ENCODE measurements around the gene GALNT16.
"Not testable (repeated sequence)": the region's sequence is repeated elsewhere in the genome, so short reads cannot be mapped to it uniquely, and the experiment has no call there.

GALNT16 gene

DNA sequence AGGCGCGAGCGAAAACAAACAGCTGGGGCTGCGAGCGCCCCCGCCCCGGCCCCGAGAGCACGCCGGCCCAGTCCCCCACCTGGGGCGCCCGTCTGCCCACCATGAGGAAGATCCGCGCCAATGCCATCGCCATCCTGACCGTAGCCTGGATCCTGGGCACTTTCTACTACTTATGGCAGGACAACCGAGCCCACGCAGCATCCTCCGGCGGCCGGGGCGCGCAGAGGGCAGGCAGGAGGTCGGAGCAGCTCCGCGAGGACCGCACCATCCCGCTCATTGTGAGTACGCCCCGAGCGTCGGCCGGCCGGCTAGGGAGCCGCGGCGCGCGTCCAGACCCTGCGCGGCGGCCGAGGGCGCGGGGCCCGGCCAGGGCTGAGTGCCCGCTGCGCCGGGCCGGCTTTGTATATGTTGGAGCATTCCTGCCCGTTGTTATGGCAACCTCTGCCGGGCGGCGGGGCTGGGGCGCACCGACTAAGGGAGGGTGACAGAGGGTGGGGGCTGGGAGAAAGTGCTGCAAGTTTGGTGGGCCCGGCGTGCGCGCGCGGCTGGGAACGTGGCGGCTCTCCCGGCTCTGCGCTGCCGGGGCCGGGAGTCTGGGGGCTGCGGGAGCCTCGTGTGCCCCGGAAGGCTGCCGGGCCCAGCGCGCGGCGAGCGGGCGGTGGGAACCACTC lies 367 bp downstream of the GALNT16 start:
- FAIRE-seq = no peak

DNA sequence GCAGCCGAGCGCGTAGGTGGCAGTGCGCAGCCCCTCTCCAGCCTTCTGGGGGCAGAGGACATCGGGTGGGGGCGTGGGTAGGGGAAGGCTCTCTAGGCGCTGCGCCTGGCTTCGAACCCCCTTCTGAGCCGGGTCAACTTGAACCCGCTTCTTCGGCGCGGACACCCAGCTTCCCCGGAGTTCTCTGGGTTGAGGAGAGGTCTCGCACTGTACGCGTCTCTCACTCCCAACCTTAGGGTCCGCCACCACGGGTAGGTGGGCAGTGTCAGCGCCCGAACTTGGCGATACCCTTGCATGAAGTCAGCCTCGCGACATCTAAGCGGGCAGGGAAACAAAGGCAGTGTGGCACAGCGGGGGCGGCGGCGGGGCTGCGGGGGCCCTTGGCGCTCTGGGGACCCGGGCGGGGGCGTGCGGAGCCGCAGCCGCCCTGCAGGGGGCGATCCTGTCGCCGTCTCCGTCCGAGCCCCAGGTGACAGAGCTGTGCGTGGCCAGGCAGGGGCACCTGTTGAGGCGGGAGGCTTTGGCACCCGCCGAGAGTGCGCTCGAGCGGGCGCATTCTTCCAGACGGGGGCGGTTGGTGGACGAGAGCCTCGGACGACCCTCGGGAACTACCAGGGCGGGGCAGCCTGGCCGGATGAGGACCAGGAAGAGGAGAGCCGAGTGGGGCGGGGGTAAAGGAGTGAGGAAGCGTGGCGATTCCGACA lies 1.1 kb downstream of the GALNT16 start:
- no peak for FAIRE-seq

DNA sequence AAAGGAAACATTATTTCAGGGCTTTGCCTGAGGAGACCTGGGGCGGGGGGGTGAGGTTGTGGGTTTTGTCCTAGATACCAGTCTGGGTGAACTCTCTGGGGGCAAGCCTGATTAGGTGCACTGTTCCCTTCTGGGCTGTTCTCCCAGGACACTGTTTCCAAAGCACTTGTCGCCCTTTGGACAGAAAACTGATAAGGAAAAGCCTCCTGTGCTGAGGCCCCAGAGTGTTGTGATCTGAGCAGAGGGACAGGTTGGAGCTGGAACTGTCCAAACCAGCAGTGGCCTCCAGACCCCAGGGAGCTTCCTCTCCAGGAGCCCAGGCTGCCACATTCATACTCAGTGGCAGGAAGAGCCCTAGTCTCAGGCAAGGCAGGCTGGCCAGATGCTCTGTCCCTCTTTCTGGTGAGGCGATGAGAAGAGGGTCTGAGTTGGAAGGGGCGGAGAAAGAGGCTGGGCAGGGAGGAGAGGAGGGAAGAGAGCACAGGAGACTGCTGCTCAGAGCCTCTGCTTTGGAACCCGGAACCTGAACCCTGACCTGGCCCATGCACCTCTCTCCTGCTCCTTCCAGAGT lies 1.9 kb downstream of the GALNT16 start:
- FAIRE-seq = no peak

DNA sequence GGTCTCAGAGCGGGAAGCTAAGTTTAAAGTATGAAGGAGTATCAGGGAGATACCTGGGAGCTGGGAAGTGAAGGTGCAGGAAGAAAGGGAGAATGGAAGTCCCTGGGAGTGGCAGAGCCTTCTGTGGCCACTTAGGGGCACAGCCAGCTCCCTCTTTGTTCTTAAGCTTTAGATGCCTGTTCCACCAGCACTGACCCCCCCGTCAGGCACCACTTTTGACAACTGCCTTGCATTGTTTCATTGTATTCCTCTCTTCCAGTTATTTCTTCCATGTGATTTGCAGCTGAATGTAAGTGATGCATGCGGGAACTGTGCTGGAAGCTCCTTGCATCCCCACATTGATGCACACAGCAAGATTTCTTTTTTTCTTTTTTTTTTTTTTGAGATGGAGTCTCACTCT lies 2.6 kb downstream of the GALNT16 start:
- FAIRE-seq = no peak

DNA sequence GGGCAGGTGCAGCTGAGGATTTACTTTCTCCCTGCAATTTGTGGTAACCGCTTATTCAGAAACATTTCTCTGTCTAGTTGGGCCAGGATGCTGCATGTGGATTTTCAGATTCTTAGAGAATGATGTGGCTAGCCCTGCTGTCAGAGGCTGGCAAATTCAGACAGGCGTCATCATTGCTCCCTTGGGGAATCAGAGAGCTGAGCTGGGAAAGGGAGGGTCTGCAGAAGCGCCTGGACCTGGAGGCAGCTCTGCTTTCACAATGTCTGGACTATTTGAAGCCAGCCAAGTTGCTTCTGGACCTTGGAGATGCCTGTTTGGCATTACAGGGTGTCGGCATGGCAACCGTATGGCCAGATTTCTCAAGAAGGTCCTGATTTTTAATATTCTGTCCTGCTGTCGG lies 3.4 kb downstream of the GALNT16 start:
- FAIRE-seq = no peak

DNA sequence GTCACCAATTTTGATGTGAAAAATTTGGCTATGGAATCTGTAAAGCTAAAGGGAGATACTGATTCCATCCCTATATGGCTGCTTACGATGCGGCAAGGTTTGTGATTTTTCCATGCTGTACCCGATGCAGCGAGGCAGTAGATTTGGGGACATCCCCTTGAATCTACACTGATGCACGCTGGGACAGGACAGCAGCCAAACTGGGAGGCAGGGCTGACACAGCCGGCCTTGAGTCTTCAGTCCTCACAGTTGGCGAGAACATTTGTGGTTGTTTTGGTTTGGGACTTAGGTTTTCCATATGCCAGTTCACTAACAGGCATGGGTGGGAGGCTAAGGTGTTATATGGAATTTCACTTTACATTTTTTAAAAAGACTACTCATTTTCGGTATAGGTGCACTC lies 3.8 kb downstream of the GALNT16 start:
- FAIRE-seq = no peak

DNA sequence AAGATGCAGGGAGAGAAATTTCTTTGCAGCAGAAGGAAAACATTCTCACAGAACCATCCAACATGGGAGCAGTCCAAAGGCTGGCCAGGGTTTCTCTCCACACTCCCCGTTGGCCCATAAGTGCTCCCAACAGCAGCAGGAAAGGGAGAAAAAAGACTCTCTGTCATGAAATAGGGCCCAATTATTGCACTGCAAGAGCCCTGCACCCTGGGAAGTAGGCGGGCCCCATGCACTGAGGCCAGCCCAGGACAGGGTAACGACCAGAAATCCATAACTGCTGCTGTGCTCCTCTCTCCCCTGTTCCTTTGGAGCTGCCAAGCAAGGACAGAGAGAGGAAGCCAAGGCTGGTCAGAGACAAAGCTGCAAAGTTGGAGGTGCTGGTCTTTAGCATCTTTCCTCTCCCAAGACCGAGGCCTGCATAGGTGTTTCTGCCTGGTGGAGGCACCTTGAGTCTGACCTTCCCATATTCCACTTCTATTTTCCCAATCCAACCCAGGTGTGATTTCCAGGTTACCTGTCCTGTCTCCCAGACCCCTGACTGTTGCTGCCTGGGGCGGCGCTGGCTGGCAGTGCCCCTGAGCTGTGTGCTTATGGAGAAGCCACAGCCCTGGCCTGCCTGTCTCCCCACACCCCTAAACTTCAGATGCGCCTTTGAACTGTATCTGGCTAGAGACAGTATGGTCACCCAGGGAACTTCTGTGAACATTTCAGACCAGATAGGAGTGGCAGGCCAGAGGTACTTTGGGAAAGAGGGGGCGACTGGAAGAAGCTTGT lies 6.8 kb downstream of the GALNT16 start:
- FAIRE-seq = no peak

DNA sequence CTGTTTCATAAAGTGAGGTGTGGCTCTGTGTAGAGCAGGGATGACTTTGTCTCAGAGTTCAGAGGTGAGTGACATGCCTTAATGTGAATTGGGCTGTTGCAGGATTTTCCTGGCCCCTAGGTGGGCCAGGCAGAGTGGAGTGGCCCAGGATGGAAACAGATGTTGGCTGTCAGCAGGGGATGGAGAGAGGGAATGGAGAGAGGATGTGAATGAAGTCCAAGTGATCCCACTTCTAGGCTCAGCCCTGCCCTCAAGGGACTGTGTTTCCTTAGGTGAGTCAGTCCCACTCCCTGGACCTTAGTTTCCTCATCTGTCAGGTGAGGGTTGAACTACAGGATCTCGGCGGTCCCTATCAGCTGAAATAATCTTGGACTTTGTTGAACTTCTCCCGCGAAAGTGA lies 7.5 kb downstream of the GALNT16 start:
- no peak for FAIRE-seq

DNA sequence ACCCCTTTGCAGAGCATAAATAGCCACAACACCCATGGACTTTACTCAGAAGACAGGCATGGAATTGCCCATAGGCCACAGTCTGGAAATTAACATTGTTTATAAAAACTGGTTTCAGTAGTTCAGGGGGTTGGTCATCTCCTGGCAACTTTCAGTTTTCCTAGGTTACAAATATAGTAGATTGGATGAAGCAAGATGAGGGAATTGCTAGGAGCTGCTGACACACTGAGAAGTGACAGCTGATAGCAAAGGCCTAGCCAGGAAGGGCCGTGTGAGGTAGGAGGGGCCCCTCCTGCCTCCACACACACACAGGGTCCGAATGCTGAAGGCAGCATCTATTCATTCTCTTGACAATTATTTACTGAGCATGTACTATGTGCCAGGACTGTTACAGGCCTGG lies 8.3 kb downstream of the GALNT16 start:
- no peak for FAIRE-seq

DNA sequence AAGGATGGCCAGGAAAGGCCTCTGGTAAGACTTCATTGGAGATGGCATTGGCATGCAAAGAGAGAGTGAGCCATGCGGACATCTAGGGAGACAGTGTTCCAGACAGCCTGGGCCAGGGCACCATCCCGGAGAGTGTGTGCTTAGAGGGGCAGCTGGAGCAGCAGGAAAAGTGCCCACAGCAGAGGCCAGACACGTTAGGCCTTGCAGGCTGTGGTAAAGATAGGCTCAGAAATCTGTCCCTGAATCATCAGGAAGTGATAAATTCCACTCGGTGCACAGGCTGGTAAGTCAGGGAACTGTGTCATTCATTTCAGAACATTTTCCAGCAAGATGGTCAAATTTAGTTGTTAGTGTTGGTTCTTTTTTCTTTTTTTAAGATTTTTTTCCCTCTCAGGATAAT lies 8.8 kb downstream of the GALNT16 start:
- no peak for FAIRE-seq

DNA sequence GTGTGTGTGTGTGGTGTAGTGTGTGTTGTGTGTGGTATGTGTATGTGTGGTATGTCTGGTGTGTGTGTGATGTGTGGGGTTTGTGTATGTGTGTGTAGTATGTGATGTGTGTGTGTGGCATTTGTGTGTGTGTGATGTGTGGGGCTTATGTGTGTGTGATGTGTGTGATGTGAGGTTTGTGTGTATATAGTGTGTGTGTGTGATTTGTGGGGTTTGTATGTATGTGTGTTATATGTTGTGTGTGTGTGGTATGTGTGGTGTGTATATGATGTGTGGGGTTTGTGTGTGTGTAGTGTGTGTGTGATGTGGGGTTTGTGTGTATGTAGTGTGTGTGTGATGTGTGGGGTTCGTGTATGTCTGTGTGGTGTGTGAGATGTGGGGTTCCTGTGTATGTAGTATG lies 9.4 kb downstream of the GALNT16 start:
- FAIRE-seq = no peak

DNA sequence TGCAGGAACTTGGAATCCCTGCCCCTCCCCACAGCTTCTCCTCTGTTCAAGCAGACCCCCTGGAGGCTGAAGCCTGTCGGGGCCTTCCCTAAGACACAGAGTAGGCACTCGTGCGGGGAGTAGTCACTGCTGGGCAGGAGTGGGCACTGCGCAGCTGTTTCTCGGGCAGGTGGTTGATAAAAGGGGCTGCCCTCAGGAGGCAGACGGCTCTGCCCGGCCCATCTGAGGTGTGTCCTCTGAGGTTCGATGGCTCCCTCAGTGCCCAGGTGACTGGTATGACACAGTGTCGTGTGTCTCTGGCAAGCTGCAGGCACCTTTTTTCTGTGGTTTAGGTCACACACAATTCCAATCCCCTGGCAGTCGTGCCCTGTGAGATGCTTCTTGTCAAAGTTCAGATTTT lies 10.1 kb downstream of the GALNT16 start:
- FAIRE-seq = no peak

DNA sequence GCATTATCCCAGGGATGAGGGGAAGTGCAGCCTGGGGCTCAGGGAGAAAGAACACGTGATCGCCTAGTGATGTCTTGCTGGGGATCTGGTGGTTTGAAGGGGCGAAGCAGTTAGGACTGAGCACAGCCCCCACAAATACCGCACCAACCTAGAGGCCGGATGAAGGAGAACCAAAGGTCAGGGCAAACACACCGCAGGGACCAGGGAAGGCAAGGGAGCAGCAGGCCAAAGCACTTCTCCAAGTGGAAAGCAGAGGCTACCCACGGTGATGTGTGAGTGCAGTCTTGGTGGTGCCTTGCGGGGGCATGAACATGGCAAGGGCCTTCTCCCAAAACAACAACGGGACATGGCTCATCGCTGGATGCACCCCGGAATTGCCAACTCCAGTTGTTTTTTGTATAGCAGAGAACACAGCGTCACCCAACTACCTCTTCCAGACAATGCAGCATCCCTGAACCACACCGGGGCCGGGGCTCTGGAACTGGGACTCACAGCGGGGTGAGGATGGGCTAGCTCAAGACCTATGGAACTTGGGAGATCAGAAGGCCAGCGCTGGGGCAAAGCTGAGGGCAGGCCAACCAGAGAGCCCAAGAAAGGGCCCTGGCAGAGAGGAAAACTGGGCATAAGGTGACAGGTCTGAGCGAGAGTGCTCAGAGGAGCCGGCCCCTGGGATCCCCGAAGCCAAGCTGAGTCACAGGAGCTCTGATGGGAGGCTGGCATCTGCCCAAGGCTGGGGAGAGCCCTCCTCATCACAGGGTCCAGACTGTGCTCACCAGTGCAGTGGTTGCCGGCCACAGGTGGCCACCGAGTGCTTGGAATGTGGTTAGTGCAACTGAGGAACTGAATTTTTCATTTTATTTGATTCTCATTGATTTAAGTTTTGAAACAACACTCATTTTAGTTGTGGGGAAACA lies 11.1 kb downstream of the GALNT16 start:
- no peak for FAIRE-seq

DNA sequence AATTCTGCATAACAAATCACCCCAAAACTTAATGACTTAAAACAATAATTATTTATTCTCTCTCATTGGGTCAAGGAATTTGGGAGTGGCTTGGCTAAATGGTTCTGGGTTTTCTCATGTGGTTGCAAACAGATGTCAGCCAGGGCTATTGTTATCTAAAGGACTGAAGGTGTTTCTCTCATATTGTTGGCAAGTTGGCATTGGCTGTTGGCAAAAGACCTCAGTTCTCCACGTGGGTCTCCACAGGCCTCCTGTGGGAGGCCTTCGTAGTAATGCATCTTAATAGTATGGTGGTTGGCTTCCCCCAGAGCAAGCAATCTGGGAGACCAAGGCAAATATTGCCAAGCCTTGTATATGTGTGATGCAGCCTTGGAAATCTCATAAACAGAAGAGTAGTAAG lies 14.4 kb downstream of the GALNT16 start:
- no peak for FAIRE-seq

DNA sequence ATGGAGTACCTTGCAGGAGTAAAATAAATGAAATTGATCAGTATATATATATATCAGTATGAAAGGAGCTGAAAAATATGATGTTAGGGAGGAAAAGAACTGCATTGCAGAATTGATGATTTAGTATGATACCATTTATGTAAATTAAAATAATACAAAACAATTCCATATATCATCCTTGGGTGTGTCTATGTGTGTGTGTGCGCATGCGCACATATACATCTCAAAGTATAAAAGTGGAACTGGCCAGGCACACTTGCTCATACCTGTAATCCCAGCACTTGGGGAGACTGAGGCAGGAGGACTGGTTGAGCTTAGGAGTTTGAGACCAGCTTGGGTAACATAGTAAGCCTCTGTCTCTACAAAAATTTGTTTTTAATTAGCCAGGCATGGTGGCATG lies 15.4 kb downstream of the GALNT16 start:
- no peak for FAIRE-seq

DNA sequence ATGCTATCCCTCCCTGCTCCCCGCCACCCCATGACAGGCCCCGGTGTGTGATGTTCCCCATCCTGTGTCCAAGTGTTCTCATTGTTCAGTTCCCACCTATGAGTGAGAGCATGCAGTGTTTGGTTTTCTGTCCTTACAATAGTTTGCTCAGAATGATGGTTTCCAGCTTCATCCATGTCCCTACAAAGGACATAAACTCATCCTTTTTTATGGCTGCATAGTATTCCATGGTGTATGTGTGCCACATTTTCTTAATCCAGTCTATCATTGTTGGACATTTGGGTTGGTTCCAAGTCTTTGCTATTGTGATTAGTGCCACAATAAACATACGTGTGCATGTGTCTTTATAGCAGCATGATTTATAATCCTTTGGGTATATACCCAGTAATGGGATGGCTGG lies 17.4 kb downstream of the GALNT16 start:
- not testable (repeated sequence) for FAIRE-seq

DNA sequence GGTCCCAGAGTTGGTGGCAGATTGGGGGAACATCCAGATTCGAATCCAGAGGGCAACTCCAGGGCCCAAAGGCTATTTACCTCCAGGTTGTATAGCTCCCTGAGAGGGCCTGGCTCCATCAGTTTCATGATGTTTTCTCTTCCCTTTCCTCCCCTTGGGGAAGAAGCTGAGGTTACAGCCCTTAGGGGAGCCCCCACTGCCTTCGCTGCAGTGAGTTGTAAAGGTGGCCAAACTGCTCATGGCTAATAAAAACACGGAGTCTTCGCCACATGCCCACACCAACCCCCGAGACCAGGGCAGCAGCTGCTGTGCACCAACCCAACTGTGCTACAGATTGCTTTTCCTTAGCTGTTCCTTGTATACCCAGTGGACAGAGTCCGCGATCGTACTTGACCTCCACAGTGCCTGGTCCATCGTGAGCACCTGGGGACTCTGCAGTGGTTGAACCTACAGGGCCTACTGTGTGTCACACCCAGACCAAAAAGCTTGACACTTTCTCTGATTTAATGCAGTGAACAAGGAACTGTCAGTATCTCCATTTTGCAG lies 20.9 kb downstream of the GALNT16 start:
- FAIRE-seq = no peak

DNA sequence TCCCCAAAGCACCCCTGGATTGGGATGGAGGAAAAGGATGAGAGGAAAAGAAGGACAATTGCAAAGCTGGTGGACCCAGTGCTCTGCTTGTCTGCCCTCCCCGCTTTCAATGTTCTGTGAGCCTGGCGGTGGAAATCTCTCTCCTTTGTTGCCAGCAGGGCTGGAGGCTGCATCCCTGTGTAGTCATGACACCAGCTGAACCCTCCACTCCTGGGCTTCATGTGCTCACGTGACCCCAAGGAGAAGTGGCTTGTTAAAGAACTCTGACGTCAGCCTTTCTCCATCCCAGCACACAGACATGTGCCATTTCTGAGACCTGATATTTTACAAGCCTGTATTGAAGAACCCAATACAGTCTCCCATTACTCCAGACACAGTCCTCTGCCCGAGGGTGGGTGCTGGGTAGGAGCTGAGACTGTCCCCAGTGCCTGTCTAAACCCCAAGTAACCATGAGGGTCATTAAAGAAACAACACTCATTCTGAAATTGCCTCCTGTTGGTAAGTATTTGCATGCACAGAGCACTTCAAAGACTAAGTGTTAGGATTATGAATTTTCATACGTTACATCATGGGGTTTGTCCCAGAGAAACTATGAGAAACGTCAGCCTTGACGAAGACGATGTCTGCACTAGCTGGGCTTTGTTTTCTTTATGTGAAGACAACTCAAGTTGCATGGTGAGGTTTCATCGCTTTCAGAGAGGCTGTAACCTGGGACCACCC lies 21.7 kb downstream of the GALNT16 start:
- FAIRE-seq = no peak

DNA sequence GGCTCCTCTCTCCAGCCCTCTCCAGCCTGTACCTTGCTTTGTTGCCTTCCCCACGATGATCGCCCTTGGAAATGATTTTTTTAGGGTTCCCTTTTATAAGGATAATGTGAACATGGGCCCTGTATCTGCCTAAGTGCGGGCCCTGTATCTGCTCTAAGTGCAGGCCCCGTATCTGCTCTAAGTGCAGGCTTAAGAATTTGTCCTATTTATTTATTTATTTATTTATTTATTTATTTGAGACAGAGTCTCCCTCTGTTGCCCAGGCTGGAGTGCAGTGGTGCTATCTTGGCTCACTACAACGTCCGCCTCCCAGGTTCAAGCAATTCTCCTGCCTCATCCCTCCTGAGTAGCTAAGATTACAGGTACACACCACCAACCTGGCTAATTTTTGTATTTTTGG lies 22.5 kb downstream of the GALNT16 start:
- no peak for FAIRE-seq

DNA sequence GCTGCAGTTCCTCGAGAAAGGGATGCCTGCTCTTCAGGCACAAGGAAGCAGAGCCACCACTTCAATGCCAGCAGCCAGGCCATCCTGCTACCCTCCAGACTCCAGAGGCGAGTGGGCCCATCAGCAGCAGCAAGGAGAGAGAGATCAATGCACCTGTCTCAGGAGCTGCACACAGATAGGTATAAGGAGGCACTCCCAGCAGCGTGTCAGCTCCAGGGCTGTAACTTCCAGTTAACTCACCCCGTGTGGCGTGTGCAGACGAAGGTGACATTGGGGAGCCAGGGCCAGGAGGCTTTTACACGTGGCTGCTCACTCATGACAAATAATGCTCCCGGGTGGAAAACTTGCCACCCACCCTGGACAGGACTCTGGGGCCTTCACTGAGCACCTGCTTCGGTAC lies 24.2 kb downstream of the GALNT16 start:
- FAIRE-seq = no peak

DNA sequence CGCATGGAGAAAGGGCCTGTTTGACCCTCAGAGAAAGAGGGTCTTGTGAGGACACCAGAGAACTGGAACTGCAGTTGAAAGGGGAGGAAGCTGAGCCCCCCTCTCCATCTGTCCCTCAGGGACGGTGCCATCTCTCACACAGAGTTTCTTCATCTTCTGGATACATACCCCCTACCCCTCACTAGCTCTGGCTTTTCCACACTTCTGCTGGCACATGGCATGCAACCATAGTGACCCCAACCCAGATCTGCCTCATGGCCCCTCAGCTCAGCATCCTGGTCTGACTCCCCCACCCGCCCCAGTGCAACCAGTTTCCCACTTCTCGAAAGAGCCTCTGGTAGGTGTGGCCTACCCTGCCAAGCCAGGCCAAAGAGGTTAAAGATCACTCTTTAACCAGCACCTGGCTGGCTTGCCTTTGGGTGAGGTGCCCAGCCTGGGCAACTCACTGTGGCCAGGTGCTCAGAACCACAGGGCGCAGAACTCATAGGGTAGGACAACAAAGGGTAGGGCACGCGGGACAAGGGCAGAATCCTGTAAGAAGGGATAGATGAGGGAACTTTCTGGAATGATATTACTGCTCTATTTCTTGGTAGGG lies 25.8 kb downstream of the GALNT16 start:
- FAIRE-seq = no peak

All from G401.6 (cell line).